Panc1 (cell line): ENCODE results near the gene MKLN1. TPM values are rescaled to one million over a fixed set of nuclear protein-coding genes. Genes with fewer than 3 reads are reported as not detected.
A peak's percentile ranks its signal among the peaks of the same experiment; 100 is the strongest.

Experiments
- ATAC-seq: fragments of 200-7000 bp; cut with Tn5 transposase; 2 replicates; pipeline ENCODE4 v1.9.1; 2020; ENCODE audit warnings: mild to moderate bottlenecking, moderate library complexity
- BruUV-seq: library from RNA; stranded (reverse); fragments of 400-500 nt; replicated peaks from 2 replicates; lab custom pipeline; 2021; lab: Mats Ljungman, UMichigan
- CTCF ChIA-PET: fragments of 300-600 bp; sonication (Branson Sonifier 250); formaldehyde crosslinking; loops from one replicate; lab custom pipeline; 2022; ENCODE audit warnings: antibody characterized with exemption; lab: Charles Lee
- POLR2A ChIA-PET: fragments of 300-600 bp; sonication (Branson Sonifier 250); formaldehyde crosslinking; loops from one replicate; lab custom pipeline; 2022; ENCODE audit warnings: antibody characterized with exemption; lab: Charles Lee
- DNase-seq: peaks from one replicate; pipeline ENCODE4 v3.0.0-alpha.2; 2010; ENCODE audit warnings: low read depth, low spot score
- H3K27ac ChIP-seq: 2 replicates; pipeline ENCODE4 v1.5.1; 2011; ENCODE audit warnings: mild to moderate bottlenecking, low read length, inconsistent platforms
- H3K27me3 ChIP-seq: fragments of 200-500 bp; sonication (Bioruptor generic); 2 replicates; pipeline ENCODE4 v1.6.0; 2014; ENCODE audit warnings: low read length, inconsistent platforms; ENCODE audit not compliant: control insufficient read depth, insufficient read depth
- H3K36me3 ChIP-seq: fragments of 200-500 bp; sonication (Bioruptor generic); 2 replicates; pipeline ENCODE4 v1.5.1; 2014; ENCODE audit warnings: inconsistent platforms, mild to moderate bottlenecking, low read length, moderate library complexity; ENCODE audit not compliant: control insufficient read depth, insufficient read depth
- H3K4me1 ChIP-seq: 2 replicates; pipeline ENCODE4 v1.5.1; 2011; ENCODE audit warnings: inconsistent platforms, mild to moderate bottlenecking, low read length, moderate library complexity; ENCODE audit not compliant: control insufficient read depth, insufficient read depth
- H3K4me3 ChIP-seq, 2 experiments: 2 replicates each; pipeline ENCODE4 v1.5.1; 2011 to 2012; ENCODE audit warnings: low read depth in 2 of 2, low read length in 2 of 2, mild to moderate bottlenecking in 2 of 2, inconsistent platforms in 1 of 2, moderate library complexity in 1 of 2
- H3K9me3 ChIP-seq: fragments of 200-500 bp; sonication (Bioruptor generic); 2 replicates; pipeline ENCODE4 v1.5.1; 2014; ENCODE audit warnings: low read depth, mild to moderate bottlenecking, inconsistent platforms, low read length, moderate library complexity; ENCODE audit not compliant: control insufficient read depth, insufficient read depth
- CTCF ChIP-seq: fragments of 450-650 bp; IDR thresholded peaks from 2 replicates; pipeline ENCODE4 v1.5.1; 2017; ENCODE audit warnings: mild to moderate bottlenecking
- POLR2AphosphoS5 ChIP-seq: IDR thresholded peaks from 2 replicates; pipeline ENCODE4 v1.6.1; 2012; ENCODE audit warnings: mild to moderate bottlenecking, low read depth, low read length, moderate library complexity
- REST ChIP-seq, 2 experiments: IDR thresholded peaks; 2 replicates each; pipeline ENCODE4 v1.6.1; 2011 to 2012; ENCODE audit warnings: low read depth in 2 of 2, control low read depth in 1 of 2, low read length in 1 of 2, mild to moderate bottlenecking in 1 of 2, moderate library complexity in 1 of 2; ENCODE audit not compliant: insufficient read depth in 1 of 2
- SIN3A ChIP-seq: IDR thresholded peaks from 2 replicates; pipeline ENCODE4 v1.6.1; 2012; ENCODE audit warnings: low read depth, mild to moderate bottlenecking, low read length, moderate library complexity, borderline replicate concordance; ENCODE audit not compliant: insufficient read depth
- TCF7L2 ChIP-seq: IDR thresholded peaks from 2 replicates; pipeline ENCODE4 v1.6.1; 2011; ENCODE audit warnings: mild to moderate bottlenecking, low read depth, low read length, inconsistent platforms
- in situ Hi-C: cut with HindIII; loops from 2 replicates; pipeline ENCODE4 v1.10.0; 2016; ENCODE audit warnings: low sequenced_read_pairs, low pct_unique_long_range_greater_than_20kb
- intact Hi-C: fragments of 100-400 bp; cut with micrococcal nuclease; formaldehyde crosslinking; loops from one replicate; pipeline ENCODE4 v1.10.0; 2022; ENCODE audit not compliant: unreplicated experiment
- total RNA-seq: library from RNA; stranded (reverse); gene quantifications from one replicate; pipeline ENCODE4 v1.2.1, GENCODE V29; 2021; ENCODE audit not compliant: unreplicated experiment

MKLN1 gene
- total RNA-seq, 1 experiment from 2014 or later = 46.4 TPM

- no TSS peak for BruUV-seq
- ChIA-PET POLR2A (no interaction called here), CTCF (no interaction called here)
- H3K4me3 ChIP-seq = peak overlapping the region; percentile 85 to 93
- in situ Hi-C loops = no loop called here
- TF ChIP-seq POLR2AphosphoS5 = no peak
- no peak for TF ChIP-seq TCF7L2
- no peak for TF ChIP-seq REST (IDR thresholded peaks at IDR 0.05; ENCODE audit: insufficient read depth in 1 of 2, low read depth in 2 of 2, low read length in 1 of 2)
- TF ChIP-seq SIN3A = no peak
- TF ChIP-seq CTCF = no peak
- intact Hi-C loops = loop anchor here (2.0 to 5.0 kb wide), 2 partner anchors 96 to 216 kb away; no protein-coding TSS in a partner anchor
- ATAC-seq = no peak
- H3K4me1 ChIP-seq = peaks cover 39% of the 10 kb centered on the region
- no peaks in the 10 kb centered on the region for H3K27me3 ChIP-seq
- DNase-seq = no peak
- H3K9me3 ChIP-seq = no peaks in the 10 kb centered on the region
- peak overlapping the region; percentile 98 for H3K27ac ChIP-seq
- H3K36me3 ChIP-seq = no peaks in the 10 kb centered on the region; the same call in none of the 2 replicates
Measured at GRCh38 chr7:131326576-131326975, 1.1 kb upstream of the MKLN1 start.

GRCh38 chr7:131327049-131327625 is 539 bp upstream of the MKLN1 start:
- Histone ChIP-seq H3K27me3 (no peaks in the 10 kb centered on the region), H3K36me3 (no peaks in the 10 kb centered on the region; the same call in none of the 2 replicates), H3K4me1 (peaks cover 39% of the 10 kb centered on the region), H3K4me3 (peak overlapping the region; percentile 85 to 93), H3K9me3 (no peaks in the 10 kb centered on the region), H3K27ac (peak overlapping the region; percentile 98)
- ATAC-seq (peak; percentile 75), DNase-seq (peak; percentile 64)
- intact Hi-C loops = loop anchor here (2.0 to 5.0 kb wide), 2 partner anchors 95 to 216 kb away; no protein-coding TSS in a partner anchor
- BruUV-seq = TSS peak; percentile 82
- no peak for TF ChIP-seq CTCF
- peak in 1 of 2 experiments; percentile 53; a peak in 1 of 4 replicates for TF ChIP-seq REST (IDR thresholded peaks at IDR 0.05; ENCODE audit: insufficient read depth in 1 of 2, low read depth in 2 of 2, low read length in 1 of 2)
- ChIA-PET POLR2A (no interaction called here), CTCF (no interaction called here)
- in situ Hi-C loops = no loop called here
